Colonic mucosa (tissue), 4 donors: Measurements from ENCODE around the gene VGLL2. TPM values are rescaled to one million over a fixed set of nuclear protein-coding genes. Genes with fewer than 3 reads are reported as not detected.

Source experiments
- DNase-seq: peaks from one replicate; pipeline ENCODE4 v3.0.0-alpha.2; 2020
- H3K27ac ChIP-seq: fragments of 200-600 bp; one replicate; pipeline ENCODE4 v1.8.0; 2021
- H3K27me3 ChIP-seq: fragments of 200-600 bp; one replicate; pipeline ENCODE4 v1.8.0; 2021
- H3K36me3 ChIP-seq: fragments of 200-600 bp; one replicate; pipeline ENCODE4 v1.8.0; 2021
- H3K4me1 ChIP-seq: fragments of 200-600 bp; one replicate; pipeline ENCODE4 v1.8.0; 2021; ENCODE audit warnings: mild to moderate bottlenecking
- H3K4me3 ChIP-seq: fragments of 200-600 bp; one replicate; pipeline ENCODE4 v1.8.0; 2021
- H3K9ac ChIP-seq, 2 donors: one replicate each; pipeline ENCODE4 v1.7.0; 2013; ENCODE audit warnings: control low read depth in 2 of 2, low read depth in 2 of 2, low read length in 2 of 2
- H3K9me3 ChIP-seq: fragments of 200-600 bp; one replicate; pipeline ENCODE4 v1.8.0; 2021
- intact Hi-C: fragments of 100-400 bp; cut with DNase I; formaldehyde crosslinking; loops from one replicate; pipeline ENCODE4 v1.14.1; 2022
- total RNA-seq, 2 donors: library from RNA; stranded (reverse); fragmentation: NEBNext Ultra II Directional in 1 of 2; extraction: Animal tissue kit (Norgen Biotek cat#: 25700) in 1 of 2; gene quantifications; one replicate each; pipeline ENCODE4 v1.2.1, GENCODE V29; 2021
- TF ChIP-seq, protein P1 (sequence below): fragments of 200-600 bp; IDR thresholded peaks from one replicate; pipeline ENCODE4 v1.8.0; 2022; ENCODE audit warnings: antibody characterized with exemption, mild to moderate bottlenecking
- donor health status: healthy.
- donor health status: DM: no; HTN: no; CAD: no.
- donor health status: DM: no; HTN: no; CAD: no.

Gene VGLL2
- total RNA-seq, 2 donors from 2014 or later, result not detected

GRCh38 chr6:117309611-117310010 lies 44.3 kb downstream of the VGLL2 start:
- TF ChIP-seq, protein P1, sequence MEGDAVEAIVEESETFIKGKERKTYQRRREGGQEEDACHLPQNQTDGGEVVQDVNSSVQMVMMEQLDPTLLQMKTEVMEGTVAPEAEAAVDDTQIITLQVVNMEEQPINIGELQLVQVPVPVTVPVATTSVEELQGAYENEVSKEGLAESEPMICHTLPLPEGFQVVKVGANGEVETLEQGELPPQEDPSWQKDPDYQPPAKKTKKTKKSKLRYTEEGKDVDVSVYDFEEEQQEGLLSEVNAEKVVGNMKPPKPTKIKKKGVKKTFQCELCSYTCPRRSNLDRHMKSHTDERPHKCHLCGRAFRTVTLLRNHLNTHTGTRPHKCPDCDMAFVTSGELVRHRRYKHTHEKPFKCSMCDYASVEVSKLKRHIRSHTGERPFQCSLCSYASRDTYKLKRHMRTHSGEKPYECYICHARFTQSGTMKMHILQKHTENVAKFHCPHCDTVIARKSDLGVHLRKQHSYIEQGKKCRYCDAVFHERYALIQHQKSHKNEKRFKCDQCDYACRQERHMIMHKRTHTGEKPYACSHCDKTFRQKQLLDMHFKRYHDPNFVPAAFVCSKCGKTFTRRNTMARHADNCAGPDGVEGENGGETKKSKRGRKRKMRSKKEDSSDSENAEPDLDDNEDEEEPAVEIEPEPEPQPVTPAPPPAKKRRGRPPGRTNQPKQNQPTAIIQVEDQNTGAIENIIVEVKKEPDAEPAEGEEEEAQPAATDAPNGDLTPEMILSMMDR, result no peak
- H3K36me3 ChIP-seq, result no peaks in the 10 kb centered on the region
- intact Hi-C loops, result no loop called here
- H3K27me3 ChIP-seq, result no peaks in the 10 kb centered on the region
- H3K9me3 ChIP-seq, result no peaks in the 10 kb centered on the region
- no peak overlapping the region for H3K9ac ChIP-seq
- no peak for DNase-seq
- H3K4me3 ChIP-seq, result no peak overlapping the region
- H3K27ac ChIP-seq, result no peak overlapping the region
- no peaks in the 10 kb centered on the region for H3K4me1 ChIP-seq

- Histone ChIP-seq H3K27me3 (no peaks in the 10 kb centered on the region), H3K4me1 (no peaks in the 10 kb centered on the region), H3K27ac (no peak overlapping the region), H3K4me3 (no peak overlapping the region), H3K36me3 (no peaks in the 10 kb centered on the region), H3K9ac (no peak overlapping the region), H3K9me3 (no peaks in the 10 kb centered on the region)
- intact Hi-C loops, result no loop called here
- TF ChIP-seq, protein P1, result no peak
- no peak for DNase-seq
These were observed 46.0 kb downstream of the VGLL2 start for GRCh38 chr6:117311310-117311709.

DNA sequence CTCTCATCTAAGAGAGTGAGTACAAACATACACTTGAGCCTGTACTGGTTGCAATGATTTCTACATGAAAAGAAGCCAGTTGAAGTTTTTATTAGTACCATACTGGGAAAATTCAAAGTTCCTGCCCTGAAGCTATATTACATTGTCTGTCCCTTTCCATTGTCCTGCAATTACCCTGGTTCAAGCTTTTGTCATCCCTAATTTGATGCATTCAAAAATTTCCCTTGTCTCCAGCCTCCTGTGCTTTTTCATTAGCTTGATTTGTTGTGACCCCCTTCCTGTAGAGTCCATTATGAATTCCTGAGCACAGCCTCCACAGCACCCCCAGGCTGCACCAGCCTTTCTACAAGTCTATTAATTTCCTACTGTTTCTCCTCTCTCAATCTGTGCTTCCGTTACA lies 46.4 kb downstream of the VGLL2 start:
- DNase-seq, result no peak
- intact Hi-C loops, result no loop called here
- TF ChIP-seq, protein P1, result no peak
- no peaks in the 10 kb centered on the region for H3K27me3 ChIP-seq
- no peak overlapping the region for H3K27ac ChIP-seq
- H3K4me3 ChIP-seq, result no peak overlapping the region
- H3K4me1 ChIP-seq, result no peaks in the 10 kb centered on the region
- H3K36me3 ChIP-seq, result no peaks in the 10 kb centered on the region
- no peaks in the 10 kb centered on the region for H3K9me3 ChIP-seq
- no peak overlapping the region for H3K9ac ChIP-seq

DNA sequence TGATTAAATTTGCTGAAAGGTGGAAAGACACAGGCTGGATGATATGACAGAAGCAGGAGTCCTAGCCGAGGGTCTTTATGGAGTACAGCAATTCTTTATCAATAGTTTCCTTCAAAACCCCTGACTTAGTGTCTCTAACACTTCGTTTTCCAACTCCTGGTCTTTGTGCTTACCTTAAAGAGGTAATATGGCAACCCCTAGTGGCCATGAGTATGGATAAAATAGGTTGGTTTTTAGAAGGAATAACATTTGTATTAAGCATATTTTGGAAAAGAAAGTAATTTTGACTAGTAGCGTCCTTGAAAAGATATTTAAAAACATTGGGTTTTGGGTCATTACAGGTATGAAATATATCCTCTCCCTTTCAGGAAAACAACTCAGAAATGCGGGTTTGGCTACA lies 51.9 kb downstream of the VGLL2 start:
- Histone ChIP-seq H3K27ac (no peak overlapping the region), H3K4me1 (no peaks in the 10 kb centered on the region), H3K9ac (no peak overlapping the region), H3K27me3 (no peaks in the 10 kb centered on the region), H3K9me3 (no peaks in the 10 kb centered on the region), H3K36me3 (no peaks in the 10 kb centered on the region), H3K4me3 (no peak overlapping the region)
- DNase-seq, result no peak
- intact Hi-C loops, result loop anchor here (5.0 kb wide), 1 partner anchor 345 kb away; no protein-coding TSS in a partner anchor
- TF ChIP-seq, protein P1, result no peak

Other genes with a start within 250 kb of the VGLL2 start
- 1 to 10 TPM in 1 of 2 donors, under 1 TPM in 1; 0.99 to 1.9 TPM for gene ROS1, start 160.4 kb downstream of the VGLL2 start, total RNA-seq
- 10 to 100 TPM; 16.3 to 17.2 TPM for gene DCBLD1, start 217.1 kb downstream of the VGLL2 start, total RNA-seq